Measurements from ENCODE around the gene TNFRSF17. TPM values are rescaled to one million over a fixed set of nuclear protein-coding genes. Genes with fewer than 3 reads are reported as not detected.

TNFRSF17 gene
- polyA plus RNA-seq, 3 donors: 0.26 TPM; not detected in 2

DNA sequence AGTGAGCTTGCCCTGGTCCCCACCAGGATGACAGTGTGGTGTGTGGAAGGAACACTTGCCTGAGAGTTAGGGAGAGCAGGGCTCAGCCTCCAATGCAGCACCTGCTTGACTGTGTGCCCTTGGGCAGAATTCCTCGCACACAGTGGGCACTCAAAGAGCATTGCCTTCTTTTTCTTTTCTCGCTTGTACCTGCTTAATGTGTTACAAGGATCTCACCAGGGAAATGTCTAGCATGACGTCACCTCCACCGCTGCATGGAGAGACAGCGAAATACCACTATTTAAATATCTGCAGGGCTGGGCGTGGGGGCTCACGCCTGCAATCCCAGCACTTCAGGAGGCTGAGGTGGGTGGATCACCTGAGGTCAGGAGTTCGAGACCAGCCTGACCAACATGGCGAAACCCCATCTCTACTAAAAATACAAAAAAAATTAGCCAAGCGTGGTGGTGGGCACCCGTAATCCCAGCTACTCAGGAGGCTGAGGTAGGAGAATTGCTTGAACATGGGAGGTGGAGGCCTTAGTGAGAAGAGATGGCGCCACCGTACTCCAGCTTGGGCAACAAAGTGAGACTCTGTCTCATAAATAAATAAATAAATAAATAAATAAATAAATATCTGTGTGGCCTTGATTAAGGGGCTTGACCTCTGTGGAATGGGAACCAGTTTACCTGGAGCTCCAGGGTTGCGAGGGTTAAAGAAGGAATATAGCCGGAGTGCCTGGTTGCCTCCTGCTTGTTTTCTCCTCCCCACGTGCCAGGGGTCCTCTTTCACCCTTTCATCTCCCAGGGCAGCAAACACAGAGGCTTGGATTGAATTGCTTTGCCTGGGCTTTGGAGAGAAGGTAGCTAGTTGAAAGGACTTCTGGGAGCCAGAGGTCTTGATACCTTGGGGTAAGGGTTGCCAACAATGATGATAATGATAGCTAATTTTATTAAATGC lies 27.8 kb downstream of the TNFRSF17 start:
- Mint-ChIP-seq H3K4me1 (peaks cover 88% of the 10 kb centered on the region), H3K36me3 (peaks cover 4 to 17% of the 10 kb centered on the region in 2 donors), H3K27ac (peak overlapping the region; percentile 33 to 98 (median 91)), H3K4me3 (peak overlapping the region in 1 of 2 donors; percentile 77), H3K9me3 (no peaks in the 10 kb centered on the region), H3K27me3 (ENCODE audit: low read depth in 3 of 3) (peaks cover 0 to 1% (median 0%) of the 10 kb centered on the region in 3 donors)
- intact Hi-C loops (cut with micrococcal nuclease): no loop called here
- peak overlapping the region in 1 of 3 experiments; percentile 34 for H3K4me3 ChIP-seq (replicated peaks in 1 of 3; ENCODE audit: low read depth in 2 of 3, low read length in 3 of 3)
- peak overlapping the region; percentile 44 to 81 for H3K27ac ChIP-seq (ENCODE audit: low read depth in 1 of 2, low read length in 2 of 2)
- no peaks in the 10 kb centered on the region for H3K9me3 ChIP-seq (replicated peaks in 1 of 2; ENCODE audit: control insufficient read depth in 1 of 2, insufficient read depth in 1 of 2, low read length in 2 of 2)
- H4K20me1 ChIP-seq (ENCODE audit: insufficient read depth, low read length): no peaks in the 10 kb centered on the region
- H3K9ac ChIP-seq (ENCODE audit: insufficient read depth, low read length, poor library complexity, severe bottlenecking): no peak overlapping the region
- no peak for DNase-seq
- WGBS (ENCODE audit: insufficient coverage): 78% methylated on average over 5 of the region's 16 CpGs
- peaks cover 91% of the 10 kb centered on the region for H3K79me2 ChIP-seq (ENCODE audit: insufficient read depth, low read length)
- H3K36me3 ChIP-seq (replicated peaks in 1 of 2; ENCODE audit: control insufficient read depth in 1 of 2, insufficient read depth in 2 of 2, low read length in 2 of 2): peaks cover 2% of the 10 kb centered on the region in 2 donors
- H3K4me2 ChIP-seq (replicated peaks; ENCODE audit: extremely low read depth, low read length, poor library complexity, severe bottlenecking): peak overlapping the region; percentile 40
- peaks cover 74 to 85% of the 10 kb centered on the region in 2 donors for H3K4me1 ChIP-seq (ENCODE audit: control insufficient read depth in 1 of 2, insufficient read depth in 2 of 2, low read length in 2 of 2)
- peak overlapping the region; percentile 51 for H2AFZ ChIP-seq (ENCODE audit: insufficient read depth, low read depth, low read length, poor library complexity, severe bottlenecking)
- H3K27me3 ChIP-seq (ENCODE audit: control insufficient read depth in 2 of 2, insufficient read depth in 2 of 2, low read length in 2 of 2): no peaks in the 10 kb centered on the region
- TF ChIP-seq, protein P1, sequence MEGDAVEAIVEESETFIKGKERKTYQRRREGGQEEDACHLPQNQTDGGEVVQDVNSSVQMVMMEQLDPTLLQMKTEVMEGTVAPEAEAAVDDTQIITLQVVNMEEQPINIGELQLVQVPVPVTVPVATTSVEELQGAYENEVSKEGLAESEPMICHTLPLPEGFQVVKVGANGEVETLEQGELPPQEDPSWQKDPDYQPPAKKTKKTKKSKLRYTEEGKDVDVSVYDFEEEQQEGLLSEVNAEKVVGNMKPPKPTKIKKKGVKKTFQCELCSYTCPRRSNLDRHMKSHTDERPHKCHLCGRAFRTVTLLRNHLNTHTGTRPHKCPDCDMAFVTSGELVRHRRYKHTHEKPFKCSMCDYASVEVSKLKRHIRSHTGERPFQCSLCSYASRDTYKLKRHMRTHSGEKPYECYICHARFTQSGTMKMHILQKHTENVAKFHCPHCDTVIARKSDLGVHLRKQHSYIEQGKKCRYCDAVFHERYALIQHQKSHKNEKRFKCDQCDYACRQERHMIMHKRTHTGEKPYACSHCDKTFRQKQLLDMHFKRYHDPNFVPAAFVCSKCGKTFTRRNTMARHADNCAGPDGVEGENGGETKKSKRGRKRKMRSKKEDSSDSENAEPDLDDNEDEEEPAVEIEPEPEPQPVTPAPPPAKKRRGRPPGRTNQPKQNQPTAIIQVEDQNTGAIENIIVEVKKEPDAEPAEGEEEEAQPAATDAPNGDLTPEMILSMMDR (IDR thresholded peaks at IDR 0.05): no peak

DNA sequence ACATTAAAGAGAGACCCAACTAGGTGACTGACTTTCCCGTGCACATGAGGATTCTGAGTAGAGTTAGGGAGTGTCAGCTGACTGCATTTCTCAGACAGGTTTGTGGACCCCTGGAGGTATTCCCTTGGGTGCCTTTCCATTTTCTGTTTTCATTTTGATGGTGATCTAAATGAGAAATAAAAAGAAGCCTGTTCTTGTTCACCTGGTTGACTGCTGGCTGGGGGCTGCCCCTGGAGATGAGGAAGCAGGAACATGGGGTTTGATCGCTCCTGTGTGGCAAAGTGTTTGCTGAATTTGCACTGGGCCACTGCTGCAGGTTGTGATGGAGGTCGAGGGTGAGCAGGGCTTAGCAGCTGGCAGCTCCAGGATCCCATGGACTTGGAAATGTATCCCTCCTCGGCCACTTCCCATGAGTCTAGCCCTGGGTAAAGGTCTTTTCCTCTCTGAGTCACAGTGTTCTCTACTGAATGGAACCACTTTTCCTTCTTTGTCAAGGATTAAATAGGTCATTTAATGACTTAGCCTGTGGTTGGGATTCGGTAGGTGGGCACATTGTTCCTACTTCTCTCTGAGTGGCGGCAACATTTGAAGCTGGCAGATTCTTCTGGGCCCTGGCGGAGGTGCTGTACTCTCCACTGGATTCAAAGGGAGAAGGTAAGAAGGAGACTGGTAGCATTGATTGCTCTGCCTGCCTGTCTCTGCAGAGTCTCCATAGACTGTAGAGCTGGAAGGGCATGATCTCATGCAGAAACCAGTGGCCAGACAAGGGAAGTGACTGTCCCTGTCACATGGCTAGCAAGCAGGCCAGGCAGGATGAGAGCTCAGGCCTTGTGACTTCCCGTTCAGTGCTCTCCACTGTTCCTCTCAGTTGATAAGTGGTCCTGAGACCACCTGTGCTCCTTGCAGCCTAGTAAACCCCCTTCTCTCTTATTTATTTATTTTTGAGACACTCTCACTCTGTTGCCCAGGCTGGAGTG lies 29.4 kb downstream of the TNFRSF17 start:
- H4K20me1 ChIP-seq (ENCODE audit: insufficient read depth, low read length): peaks cover 5% of the 10 kb centered on the region
- DNase-seq: peak; percentile 77 to 90 (median 88)
- WGBS (ENCODE audit: insufficient coverage): 62% methylated on average over 5 of the region's 8 CpGs
- Mint-ChIP-seq H3K9me3 (no peaks in the 10 kb centered on the region), H3K27me3 (ENCODE audit: low read depth in 3 of 3) (peaks cover 0 to 1% (median 0%) of the 10 kb centered on the region in 3 donors), H3K36me3 (peaks cover 13 to 19% of the 10 kb centered on the region in 2 donors), H3K4me1 (peaks cover 88% of the 10 kb centered on the region), H3K4me3 (peak overlapping the region in 1 of 2 donors; percentile 77), H3K27ac (peak overlapping the region; percentile 91 to 98 (median 94))
- peaks cover 61 to 72% of the 10 kb centered on the region in 2 donors for H3K4me1 ChIP-seq (ENCODE audit: control insufficient read depth in 1 of 2, insufficient read depth in 2 of 2, low read length in 2 of 2)
- no peaks in the 10 kb centered on the region for H3K27me3 ChIP-seq (ENCODE audit: control insufficient read depth in 2 of 2, insufficient read depth in 2 of 2, low read length in 2 of 2)
- no peaks in the 10 kb centered on the region for H3K9me3 ChIP-seq (replicated peaks in 1 of 2; ENCODE audit: control insufficient read depth in 1 of 2, insufficient read depth in 1 of 2, low read length in 2 of 2)
- H2AFZ ChIP-seq (ENCODE audit: insufficient read depth, low read depth, low read length, poor library complexity, severe bottlenecking): peak overlapping the region; percentile 63
- peaks cover 91% of the 10 kb centered on the region for H3K79me2 ChIP-seq (ENCODE audit: insufficient read depth, low read length)
- H3K4me3 ChIP-seq (replicated peaks in 1 of 3; ENCODE audit: low read depth in 2 of 3, low read length in 3 of 3): peak overlapping the region in 1 of 3 experiments; percentile 50
- peak overlapping the region; percentile 48 for H3K4me2 ChIP-seq (replicated peaks; ENCODE audit: extremely low read depth, low read length, poor library complexity, severe bottlenecking)
- peak overlapping the region; percentile 79 to 81 for H3K27ac ChIP-seq (ENCODE audit: low read depth in 1 of 2, low read length in 2 of 2)
- peaks cover 4 to 11% of the 10 kb centered on the region in 2 donors for H3K36me3 ChIP-seq (replicated peaks in 1 of 2; ENCODE audit: control insufficient read depth in 1 of 2, insufficient read depth in 2 of 2, low read length in 2 of 2)
- TF ChIP-seq, protein P1 (IDR thresholded peaks at IDR 0.05): no peak
- peak overlapping the region; percentile 49 for H3K9ac ChIP-seq (ENCODE audit: insufficient read depth, low read length, poor library complexity, severe bottlenecking)
- intact Hi-C loops (cut with micrococcal nuclease): no loop called here

All from CD14-positive monocyte (primary cell).